H9 (cell line): ENCODE measurements around the gene TBC1D10B. TPM values are rescaled to one million over a fixed set of nuclear protein-coding genes. Genes with fewer than 3 reads are reported as not detected.
A peak's percentile ranks its signal among the peaks of the same experiment; 100 is the strongest.

Source experiments
- DNase-seq: peaks from one replicate; pipeline ENCODE4 v3.0.0-alpha.2; 2017
- H2AFZ ChIP-seq: one replicate; pipeline ENCODE4 v1.6.1; 2013; ENCODE audit warnings: mild to moderate bottlenecking, low read length, control low read depth, moderate library complexity
- H2AK5ac ChIP-seq: 2 replicates; pipeline ENCODE4 v1.6.1; 2013; ENCODE audit warnings: low read length, control low read depth, mixed read lengths; ENCODE audit not compliant: insufficient read length
- H2BK120ac ChIP-seq: one replicate; pipeline ENCODE4 v1.6.1; 2013; ENCODE audit warnings: low read depth, mild to moderate bottlenecking, low read length, control low read depth, inconsistent platforms; ENCODE audit not compliant: poor library complexity, severe bottlenecking
- H2BK12ac ChIP-seq: 2 replicates; pipeline ENCODE4 v1.6.1; 2013; ENCODE audit warnings: low read length, control low read depth, mixed read lengths, low read depth; ENCODE audit not compliant: insufficient read length
- H2BK15ac ChIP-seq: 2 replicates; pipeline ENCODE4 v1.6.1; 2013; ENCODE audit warnings: low read depth, low read length, control low read depth
- H2BK20ac ChIP-seq: one replicate; pipeline ENCODE4 v1.6.1; 2013; ENCODE audit warnings: low read depth, mild to moderate bottlenecking, low read length, control low read depth, inconsistent platforms; ENCODE audit not compliant: poor library complexity, severe bottlenecking
- H2BK5ac ChIP-seq: 2 replicates; pipeline ENCODE4 v1.6.1; 2013; ENCODE audit warnings: low read length, control low read depth, mixed read lengths; ENCODE audit not compliant: insufficient read length
- H3K14ac ChIP-seq: 2 replicates; pipeline ENCODE4 v1.6.1; 2013; ENCODE audit warnings: low read length, control low read depth; ENCODE audit not compliant: insufficient read depth
- H3K18ac ChIP-seq: 2 replicates; pipeline ENCODE4 v1.6.1; 2013; ENCODE audit warnings: low read depth, mild to moderate bottlenecking, mixed read lengths, low read length, control low read depth; ENCODE audit not compliant: insufficient read length
- H3K23ac ChIP-seq: 2 replicates; pipeline ENCODE4 v1.6.1; 2013; ENCODE audit warnings: low read length, control low read depth, mixed read lengths, low read depth; ENCODE audit not compliant: insufficient read length
- H3K23me2 ChIP-seq: 2 replicates; pipeline ENCODE4 v1.6.1; 2013; ENCODE audit warnings: low read depth, mild to moderate bottlenecking, mixed read lengths, low read length, control low read depth; ENCODE audit not compliant: insufficient read length, poor library complexity, severe bottlenecking
- H3K27ac ChIP-seq: 2 replicates; pipeline ENCODE4 v1.5.1; 2013; ENCODE audit warnings: low read length, control low read depth, mixed read lengths, low read depth; ENCODE audit not compliant: insufficient read length
- H3K27me3 ChIP-seq: 2 replicates; pipeline ENCODE4 v1.6.1; 2013; ENCODE audit warnings: low read length, control low read depth, inconsistent platforms; ENCODE audit not compliant: insufficient read depth
- H3K4ac ChIP-seq: 2 replicates; pipeline ENCODE4 v1.6.1; 2013; ENCODE audit warnings: low read depth, mild to moderate bottlenecking, control low read depth, inconsistent platforms, low read length, moderate library complexity
- H3K4me1 ChIP-seq: 2 replicates; pipeline ENCODE4 v1.6.1; 2013; ENCODE audit warnings: low read length, control low read depth, inconsistent platforms; ENCODE audit not compliant: insufficient read depth
- H3K4me2 ChIP-seq: 2 replicates; pipeline ENCODE4 v1.6.1; 2013; ENCODE audit warnings: low read length, control low read depth, mixed read lengths; ENCODE audit not compliant: insufficient read length, insufficient read depth
- H3K56ac ChIP-seq: 2 replicates; pipeline ENCODE4 v1.6.1; 2013; ENCODE audit warnings: low read depth, mild to moderate bottlenecking, mixed read lengths, low read length, control low read depth; ENCODE audit not compliant: insufficient read length
- H3K79me1 ChIP-seq: 2 replicates; pipeline ENCODE4 v1.6.1; 2013; ENCODE audit warnings: low read depth, mild to moderate bottlenecking, moderate library complexity, low read length, control low read depth, inconsistent platforms; ENCODE audit not compliant: insufficient read depth, poor library complexity, severe bottlenecking
- H3K79me2 ChIP-seq: 2 replicates; pipeline ENCODE4 v1.6.1; 2013; ENCODE audit warnings: low read length, control low read depth, inconsistent platforms; ENCODE audit not compliant: insufficient read depth
- H3K9ac ChIP-seq: 2 replicates; pipeline ENCODE4 v1.6.1; 2013; ENCODE audit warnings: low read length, control low read depth, mixed read lengths; ENCODE audit not compliant: insufficient read length; ENCODE audit errors: extremely low read depth
- H3K9me3 ChIP-seq: one replicate; pipeline ENCODE4 v1.6.1; 2013; ENCODE audit warnings: low read depth, low read length, inconsistent platforms; ENCODE audit not compliant: control insufficient read depth
- H3T11ph ChIP-seq: one replicate; pipeline ENCODE4 v1.6.1; 2013; ENCODE audit warnings: mild to moderate bottlenecking, low read length, control low read depth, inconsistent platforms
- H4K20me1 ChIP-seq: one replicate; pipeline ENCODE4 v1.6.1; 2013; ENCODE audit not compliant: control insufficient read depth, insufficient read length, insufficient read depth
- H4K5ac ChIP-seq: 2 replicates; pipeline ENCODE4 v1.6.1; 2013; ENCODE audit warnings: low read depth, mild to moderate bottlenecking, mixed read lengths, low read length, control low read depth; ENCODE audit not compliant: insufficient read length
- H4K8ac ChIP-seq: replicated peaks from 2 replicates; pipeline ENCODE4 v1.6.1; 2013; ENCODE audit warnings: low read length, control low read depth, mixed read lengths, low read depth; ENCODE audit not compliant: insufficient read length
- H4K91ac ChIP-seq: 2 replicates; pipeline ENCODE4 v1.6.1; 2013; ENCODE audit warnings: low read depth, mild to moderate bottlenecking, moderate library complexity, mixed read lengths, low read length, control low read depth; ENCODE audit not compliant: insufficient read length
- H3K27ac Mint-ChIP-seq, 3 experiments: 2 replicates in 2 of 3; 3 replicates in 1 of 3; pipeline ENCODE4 v1.8.0; 2020 to 2021; ENCODE audit warnings: mixed read lengths in 3 of 3, mild to moderate bottlenecking in 1 of 3, moderate library complexity in 1 of 3
- H3K27me3 Mint-ChIP-seq: 2 replicates; pipeline ENCODE4 v1.8.0; 2021; ENCODE audit warnings: low read depth, mild to moderate bottlenecking, moderate library complexity, mixed read lengths
- H3K36me3 Mint-ChIP-seq, 3 experiments: 2 replicates in 2 of 3; 3 replicates in 1 of 3; pipeline ENCODE4 v1.8.0; 2020 to 2021; ENCODE audit warnings: low read depth in 3 of 3, mixed read lengths in 3 of 3; ENCODE audit not compliant: insufficient read depth in 1 of 3
- H3K4me1 Mint-ChIP-seq, 2 experiments: 2 replicates each; pipeline ENCODE4 v1.8.0; 2020; ENCODE audit warnings: mixed read lengths in 2 of 2
- H3K4me3 Mint-ChIP-seq, 2 experiments: 2 replicates in 1 of 2; 3 replicates in 1 of 2; pipeline ENCODE4 v1.8.0; 2020 to 2021; ENCODE audit warnings: mild to moderate bottlenecking in 2 of 2, mixed read lengths in 2 of 2, moderate library complexity in 1 of 2
- H3K9me3 Mint-ChIP-seq, 2 experiments: 2 replicates in 1 of 2; 3 replicates in 1 of 2; pipeline ENCODE4 v1.8.0; 2020; ENCODE audit warnings: mild to moderate bottlenecking in 2 of 2, mixed read lengths in 2 of 2, moderate library complexity in 1 of 2
- CTCF ChIP-seq: fragments of 200-600 bp; sonication (generic); conservative IDR thresholded peaks from 3 replicates; pipeline ENCODE4 v1.8.0; 2021; ENCODE audit warnings: antibody characterized with exemption, mild to moderate bottlenecking
- WGBS: extraction: QIAGEN DNeasy Blood & Tissue Kit; methylation state at CpG from one replicate; pipeline ENCODE4 v1.1.7; 2013; ENCODE audit warnings: missing lambda C conversion rate, low lambda C conversion rate, mixed read lengths; ENCODE audit not compliant: insufficient read length; ENCODE audit errors: extremely low coverage; 5-methylcytosine and 5-hydroxymethylcytosine counted together
- total RNA-seq: library from RNA; stranded (reverse); gene quantifications from 2 replicates; pipeline ENCODE4 v1.2.1, GENCODE V29; 2021

Gene TBC1D10B
- total RNA-seq, 1 experiment from 2014 or later, result 25.6 TPM

- Mint-ChIP-seq H3K27me3 (no peaks in the 10 kb centered on the region; the same call in 1 of the 2 replicates), H3K36me3 (peaks cover 25 to 54% (median 47%) of the 10 kb centered on the region in 3 experiments; a peak in 6 of 7 replicates), H3K4me1 (peaks cover 5 to 9% of the 10 kb centered on the region in 2 experiments), H3K27ac (0 out of 7 replicates have a peak overlapping the region, but pooled peaks of 1 of the 3 experiments have one; percentile 7), H3K4me3 (no peak overlapping the region; a peak in 1 of 5 replicates), H3K9me3 (no peaks in the 10 kb centered on the region)
- H4K91ac ChIP-seq, result no peak overlapping the region
- no peak overlapping the region for H3K14ac ChIP-seq
- no peak overlapping the region for H3K56ac ChIP-seq
- no peak overlapping the region for H3K4ac ChIP-seq
- H2BK5ac ChIP-seq, result no peak overlapping the region
- no peaks in the 10 kb centered on the region for H4K20me1 ChIP-seq
- H4K8ac ChIP-seq, result no peak overlapping the region
- no peak for TF ChIP-seq CTCF
- peaks cover 5% of the 10 kb centered on the region for H3K23me2 ChIP-seq
- no CpG with 5 or more reads among the region's 3 CpGs for WGBS
- H2BK20ac ChIP-seq, result no peak overlapping the region
- no peak overlapping the region for H3K18ac ChIP-seq
- H2AK5ac ChIP-seq, result no peak overlapping the region
- H2AFZ ChIP-seq, result no peak overlapping the region
- DNase-seq, result no peak
- no peak overlapping the region for H3T11ph ChIP-seq
- no peak overlapping the region for H2BK15ac ChIP-seq
- no peak overlapping the region for H3K9ac ChIP-seq
- no peaks in the 10 kb centered on the region for H3K9me3 ChIP-seq
- no peak overlapping the region for H4K5ac ChIP-seq
- no peaks in the 10 kb centered on the region for H3K27me3 ChIP-seq
- no peak overlapping the region for H3K23ac ChIP-seq
- no peak overlapping the region for H3K4me2 ChIP-seq
- H3K79me1 ChIP-seq, result peaks cover 8% of the 10 kb centered on the region
- peaks cover 3% of the 10 kb centered on the region; the same call in 1 of the 2 replicates for H3K79me2 ChIP-seq
- H3K27ac ChIP-seq, result no peak overlapping the region
- no peak overlapping the region for H2BK120ac ChIP-seq
- H3K4me1 ChIP-seq, result no peaks in the 10 kb centered on the region
- H2BK12ac ChIP-seq, result no peak overlapping the region
These were observed 20.0 kb downstream of the TBC1D10B start for GRCh38 chr16:30350134-30350871.
